ENCODE results near the gene RASGRP1. TPM values are rescaled to one million over a fixed set of nuclear protein-coding genes. Genes with fewer than 3 reads are reported as not detected.

Gene RASGRP1
- total RNA-seq, 1 experiment from 2014 or later = 1.6 TPM

DNA sequence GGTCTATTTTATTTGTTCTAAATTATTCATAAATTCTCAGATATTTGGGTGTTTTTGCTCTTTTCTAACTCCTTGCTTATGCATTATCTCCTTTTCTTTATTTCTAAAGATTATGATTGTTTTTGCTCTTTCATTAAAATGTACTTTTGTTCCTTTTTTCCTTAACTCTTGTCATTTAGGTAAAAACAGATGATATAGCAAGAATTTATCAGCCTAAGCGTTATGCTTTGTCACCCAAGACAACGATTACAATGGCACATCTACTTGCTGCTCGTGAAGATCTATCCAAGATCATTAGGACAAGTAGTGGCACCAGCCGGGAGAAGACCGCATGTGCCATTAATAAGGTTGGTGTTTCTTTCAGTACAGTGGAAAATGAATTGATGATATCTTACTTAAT, 83.5 kb downstream of the RASGRP1 start:
- H3K9me3 ChIP-seq (ENCODE audit: control insufficient read depth in 1 of 2, insufficient read depth in 1 of 2, low read depth in 1 of 2, low read length in 2 of 2) = no peaks in the 10 kb centered on the region
- H3K9ac ChIP-seq (ENCODE audit: low read length) = no peak overlapping the region
- no peaks in the 10 kb centered on the region for H3K4me1 ChIP-seq (ENCODE audit: control insufficient read depth in 1 of 2, insufficient read depth in 2 of 2, low read length in 2 of 2)
- peaks cover 9 to 18% of the 10 kb centered on the region in 2 experiments for H3K36me3 ChIP-seq (ENCODE audit: control insufficient read depth in 1 of 2, insufficient read depth in 2 of 2, low read length in 2 of 2)
- no peak for DNase-seq (ENCODE audit: low read depth, low spot score)
- intact Hi-C loops (cut with micrococcal nuclease) = no loop called here
- no peak overlapping the region for H2AFZ ChIP-seq (ENCODE audit: low read depth, low read length, poor library complexity, severe bottlenecking)
- H3K9me2 ChIP-seq (ENCODE audit: insufficient read depth) = no peaks in the 10 kb centered on the region
- no peak overlapping the region for H3K4me3 ChIP-seq (replicated peaks in 1 of 2; ENCODE audit: low read depth in 1 of 2, low read length in 2 of 2)
- no TSS peak for BruUV-seq (replicated peaks)
- no peaks in the 10 kb centered on the region for H3K27me3 ChIP-seq (ENCODE audit: insufficient read depth, low read length)
- TF ChIP-seq EZH2phosphoT487 (IDR thresholded peaks at IDR 0.05; ENCODE audit: borderline replicate concordance) = no peak
- no peak for TF ChIP-seq EGR1 (IDR thresholded peaks at IDR 0.05; ENCODE audit: low read depth)
- no peak for TF ChIP-seq RAD21 (IDR thresholded peaks at IDR 0.05; ENCODE audit: low read depth)
- TF ChIP-seq CBX3 (IDR thresholded peaks at IDR 0.05; ENCODE audit: low read depth) = no peak
- TF ChIP-seq SIN3A (IDR thresholded peaks at IDR 0.05; ENCODE audit: low read depth) = no peak
- TF ChIP-seq, protein P1, sequence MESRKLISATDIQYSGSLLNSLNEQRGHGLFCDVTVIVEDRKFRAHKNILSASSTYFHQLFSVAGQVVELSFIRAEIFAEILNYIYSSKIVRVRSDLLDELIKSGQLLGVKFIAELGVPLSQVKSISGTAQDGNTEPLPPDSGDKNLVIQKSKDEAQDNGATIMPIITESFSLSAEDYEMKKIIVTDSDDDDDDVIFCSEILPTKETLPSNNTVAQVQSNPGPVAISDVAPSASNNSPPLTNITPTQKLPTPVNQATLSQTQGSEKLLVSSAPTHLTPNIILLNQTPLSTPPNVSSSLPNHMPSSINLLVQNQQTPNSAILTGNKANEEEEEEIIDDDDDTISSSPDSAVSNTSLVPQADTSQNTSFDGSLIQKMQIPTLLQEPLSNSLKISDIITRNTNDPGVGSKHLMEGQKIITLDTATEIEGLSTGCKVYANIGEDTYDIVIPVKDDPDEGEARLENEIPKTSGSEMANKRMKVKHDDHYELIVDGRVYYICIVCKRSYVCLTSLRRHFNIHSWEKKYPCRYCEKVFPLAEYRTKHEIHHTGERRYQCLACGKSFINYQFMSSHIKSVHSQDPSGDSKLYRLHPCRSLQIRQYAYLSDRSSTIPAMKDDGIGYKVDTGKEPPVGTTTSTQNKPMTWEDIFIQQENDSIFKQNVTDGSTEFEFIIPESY (IDR thresholded peaks at IDR 0.05; ENCODE audit: extremely low read depth, insufficient replicate concordance, low read length) = no peak
- no peak for TF ChIP-seq SP1 (IDR thresholded peaks at IDR 0.05; ENCODE audit: low read depth)
- TF ChIP-seq, protein P2, sequence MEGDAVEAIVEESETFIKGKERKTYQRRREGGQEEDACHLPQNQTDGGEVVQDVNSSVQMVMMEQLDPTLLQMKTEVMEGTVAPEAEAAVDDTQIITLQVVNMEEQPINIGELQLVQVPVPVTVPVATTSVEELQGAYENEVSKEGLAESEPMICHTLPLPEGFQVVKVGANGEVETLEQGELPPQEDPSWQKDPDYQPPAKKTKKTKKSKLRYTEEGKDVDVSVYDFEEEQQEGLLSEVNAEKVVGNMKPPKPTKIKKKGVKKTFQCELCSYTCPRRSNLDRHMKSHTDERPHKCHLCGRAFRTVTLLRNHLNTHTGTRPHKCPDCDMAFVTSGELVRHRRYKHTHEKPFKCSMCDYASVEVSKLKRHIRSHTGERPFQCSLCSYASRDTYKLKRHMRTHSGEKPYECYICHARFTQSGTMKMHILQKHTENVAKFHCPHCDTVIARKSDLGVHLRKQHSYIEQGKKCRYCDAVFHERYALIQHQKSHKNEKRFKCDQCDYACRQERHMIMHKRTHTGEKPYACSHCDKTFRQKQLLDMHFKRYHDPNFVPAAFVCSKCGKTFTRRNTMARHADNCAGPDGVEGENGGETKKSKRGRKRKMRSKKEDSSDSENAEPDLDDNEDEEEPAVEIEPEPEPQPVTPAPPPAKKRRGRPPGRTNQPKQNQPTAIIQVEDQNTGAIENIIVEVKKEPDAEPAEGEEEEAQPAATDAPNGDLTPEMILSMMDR (IDR thresholded peaks at IDR 0.05 in 2 of 3, conservative IDR thresholded peaks at IDR 0.05 in 1 of 3; ENCODE audit: borderline replicate concordance in 1 of 3, insufficient read depth in 1 of 3, low read depth in 2 of 3, low read length in 2 of 3) = no peak
- no peak for TF ChIP-seq SRF (IDR thresholded peaks at IDR 0.05; ENCODE audit: low read depth)
- no peak for TF ChIP-seq EZH2 (IDR thresholded peaks at IDR 0.05)
- TF ChIP-seq YY1 (IDR thresholded peaks at IDR 0.05; ENCODE audit: extremely low read depth, insufficient replicate concordance, low read depth, low read length) = no peak
- no peak for TF ChIP-seq ZNF274 (IDR thresholded peaks at IDR 0.05; ENCODE audit: low read depth, low read length)
- TF ChIP-seq JUND (IDR thresholded peaks at IDR 0.05) = no peak
- no peak for TF ChIP-seq POLR2A (IDR thresholded peaks at IDR 0.05; ENCODE audit: borderline replicate concordance, extremely low read depth, insufficient read depth, insufficient read length)
- TF ChIP-seq TCF7L2 (IDR thresholded peaks at IDR 0.05; ENCODE audit: borderline replicate concordance, extremely low read depth, insufficient read depth, insufficient read length) = no peak
- no peak for TF ChIP-seq FOSL1 (IDR thresholded peaks at IDR 0.05; ENCODE audit: low read depth)
- TF ChIP-seq, protein P3, sequence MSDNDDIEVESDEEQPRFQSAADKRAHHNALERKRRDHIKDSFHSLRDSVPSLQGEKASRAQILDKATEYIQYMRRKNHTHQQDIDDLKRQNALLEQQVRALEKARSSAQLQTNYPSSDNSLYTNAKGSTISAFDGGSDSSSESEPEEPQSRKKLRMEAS (IDR thresholded peaks at IDR 0.05) = no peak
- TF ChIP-seq, protein P4, sequence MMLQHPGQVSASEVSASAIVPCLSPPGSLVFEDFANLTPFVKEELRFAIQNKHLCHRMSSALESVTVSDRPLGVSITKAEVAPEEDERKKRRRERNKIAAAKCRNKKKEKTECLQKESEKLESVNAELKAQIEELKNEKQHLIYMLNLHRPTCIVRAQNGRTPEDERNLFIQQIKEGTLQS (IDR thresholded peaks at IDR 0.05) = no peak
- no peak for TF ChIP-seq POLR2AphosphoS5 (IDR thresholded peaks at IDR 0.05; ENCODE audit: low read depth, low read length)
- RAD21 ChIA-PET (ENCODE audit: low non-redundant PET in 1 of 2, low total read pairs in 2 of 2, uncharacterized antibody in 2 of 2, unreplicated experiment in 2 of 2) = no interaction called here
- CTCF ChIA-PET = no interaction called here
- no peak overlapping the region for H3K27ac ChIP-seq (ENCODE audit: low read depth, low read length)
- no peaks in the 10 kb centered on the region; the same call in 1 of the 2 replicates for H3K79me2 ChIP-seq (ENCODE audit: insufficient read depth, low read length)
- H4K20me1 ChIP-seq (ENCODE audit: insufficient read depth) = no peaks in the 10 kb centered on the region; the same call in 1 of the 2 replicates
- no peak for ATAC-seq
- H3K4me2 ChIP-seq (ENCODE audit: low read length) = no peak overlapping the region
- POLR2A ChIA-PET = no interaction called here

Data from HCT116 (cell line).